ENCODE measurements around the gene LAMA3. TPM values are rescaled to one million over a fixed set of nuclear protein-coding genes. Genes with fewer than 3 reads are reported as not detected.

The LAMA3 gene
- total RNA-seq, 4 donors from 2014 or later: 46.5 to 75.4 (median 57.4) TPM

GRCh38 chr18:23778828-23779227 lies 89.6 kb downstream of the LAMA3 start:
- no peak overlapping the region for H3K27ac ChIP-seq
- no peak for DNase-seq
- no peak overlapping the region for H3K4me3 ChIP-seq
- H3K36me3 ChIP-seq: no peaks in the 10 kb centered on the region
- H3K4me1 ChIP-seq: no peaks in the 10 kb centered on the region
- no peaks in the 10 kb centered on the region for H3K27me3 ChIP-seq
- intact Hi-C loops (cut with DNase I; ENCODE audit: low total_unique reads): no loop called here
- TF ChIP-seq, protein P1, sequence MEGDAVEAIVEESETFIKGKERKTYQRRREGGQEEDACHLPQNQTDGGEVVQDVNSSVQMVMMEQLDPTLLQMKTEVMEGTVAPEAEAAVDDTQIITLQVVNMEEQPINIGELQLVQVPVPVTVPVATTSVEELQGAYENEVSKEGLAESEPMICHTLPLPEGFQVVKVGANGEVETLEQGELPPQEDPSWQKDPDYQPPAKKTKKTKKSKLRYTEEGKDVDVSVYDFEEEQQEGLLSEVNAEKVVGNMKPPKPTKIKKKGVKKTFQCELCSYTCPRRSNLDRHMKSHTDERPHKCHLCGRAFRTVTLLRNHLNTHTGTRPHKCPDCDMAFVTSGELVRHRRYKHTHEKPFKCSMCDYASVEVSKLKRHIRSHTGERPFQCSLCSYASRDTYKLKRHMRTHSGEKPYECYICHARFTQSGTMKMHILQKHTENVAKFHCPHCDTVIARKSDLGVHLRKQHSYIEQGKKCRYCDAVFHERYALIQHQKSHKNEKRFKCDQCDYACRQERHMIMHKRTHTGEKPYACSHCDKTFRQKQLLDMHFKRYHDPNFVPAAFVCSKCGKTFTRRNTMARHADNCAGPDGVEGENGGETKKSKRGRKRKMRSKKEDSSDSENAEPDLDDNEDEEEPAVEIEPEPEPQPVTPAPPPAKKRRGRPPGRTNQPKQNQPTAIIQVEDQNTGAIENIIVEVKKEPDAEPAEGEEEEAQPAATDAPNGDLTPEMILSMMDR (IDR thresholded peaks at IDR 0.05): no peak
- no peak for TF ChIP-seq POLR2A (IDR thresholded peaks at IDR 0.05)
- H3K9me3 ChIP-seq: no peaks in the 10 kb centered on the region

DNA sequence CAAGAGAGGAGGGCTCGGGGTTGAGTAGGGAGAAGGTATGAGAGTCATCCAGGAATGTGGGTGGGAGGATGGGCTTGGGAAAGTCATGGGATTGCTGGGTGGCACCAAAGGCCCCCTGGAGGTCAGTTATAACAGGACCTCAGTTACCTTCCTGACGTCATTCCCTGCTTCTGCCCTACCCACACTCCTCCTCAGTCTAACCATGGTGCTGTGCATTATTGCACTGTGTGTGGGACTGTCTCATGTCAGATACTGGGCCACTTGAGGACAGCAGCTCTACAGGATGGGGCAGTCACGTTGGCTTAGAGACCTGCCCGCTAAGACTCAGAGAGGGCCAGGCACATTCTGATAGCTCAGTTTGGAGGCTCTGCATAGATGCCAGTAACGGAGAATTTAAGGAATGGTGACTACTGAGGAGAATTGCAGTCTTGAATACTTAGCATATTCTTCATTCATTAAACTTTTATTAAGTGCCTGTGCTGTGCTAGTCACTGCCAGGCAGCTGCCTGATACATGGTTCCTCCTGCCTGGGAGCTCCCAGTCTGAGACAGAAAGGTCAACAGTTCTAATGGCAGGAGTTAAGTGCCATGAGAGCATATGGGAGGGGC lies 90.5 kb downstream of the LAMA3 start:
- no peak for DNase-seq
- intact Hi-C loops (cut with DNase I; ENCODE audit: low total_unique reads): no loop called here
- peak overlapping the region in 1 of 2 donors; percentile 48 for H3K27ac ChIP-seq
- no peaks in the 10 kb centered on the region for H3K27me3 ChIP-seq
- no peaks in the 10 kb centered on the region for H3K36me3 ChIP-seq
- no peaks in the 10 kb centered on the region for H3K4me1 ChIP-seq
- no peak overlapping the region for H3K4me3 ChIP-seq
- no peaks in the 10 kb centered on the region for H3K9me3 ChIP-seq
- TF ChIP-seq, protein P1 (IDR thresholded peaks at IDR 0.05): no peak
- TF ChIP-seq POLR2A (IDR thresholded peaks at IDR 0.05): no peak

- intact Hi-C loops (cut with DNase I; ENCODE audit: low total_unique reads): no loop called here
- Histone ChIP-seq H3K4me1 (no peaks in the 10 kb centered on the region), H3K27me3 (no peaks in the 10 kb centered on the region), H3K27ac (no peak overlapping the region), H3K9me3 (no peaks in the 10 kb centered on the region), H3K36me3 (no peaks in the 10 kb centered on the region), H3K4me3 (no peak overlapping the region)
- DNase-seq: no peak
- TF ChIP-seq POLR2A (IDR thresholded peaks at IDR 0.05): no peak
- TF ChIP-seq, protein P1 (IDR thresholded peaks at IDR 0.05): no peak
Measured at GRCh38 chr18:23784832-23785245, 95.6 kb downstream of the LAMA3 start.

DNA sequence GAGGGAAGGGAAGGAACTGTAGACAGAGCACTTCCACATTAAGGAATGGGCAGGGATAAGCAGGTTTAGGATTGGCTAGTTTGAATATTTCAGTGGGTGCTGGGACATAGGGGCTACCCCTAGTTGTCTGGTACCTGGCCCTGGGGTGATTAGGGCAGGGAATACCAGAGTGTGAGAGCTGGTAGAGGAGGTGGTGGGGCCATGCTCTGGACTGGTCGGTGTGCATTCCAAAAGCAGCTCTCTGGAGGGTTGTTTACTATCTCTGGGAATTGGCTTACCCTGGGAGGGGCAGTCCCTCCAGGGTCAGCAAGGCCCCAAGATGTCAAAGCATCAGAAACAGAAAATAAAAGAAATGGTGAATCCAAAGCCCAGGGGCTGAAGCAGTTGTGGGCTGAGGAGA lies 103.8 kb downstream of the LAMA3 start:
- H3K27ac ChIP-seq: no peak overlapping the region
- no peaks in the 10 kb centered on the region for H3K9me3 ChIP-seq
- TF ChIP-seq, protein P1 (IDR thresholded peaks at IDR 0.05): no peak
- TF ChIP-seq POLR2A (IDR thresholded peaks at IDR 0.05): no peak
- no peaks in the 10 kb centered on the region for H3K27me3 ChIP-seq
- H3K4me1 ChIP-seq: no peaks in the 10 kb centered on the region
- no peak for DNase-seq
- H3K36me3 ChIP-seq: no peaks in the 10 kb centered on the region
- intact Hi-C loops (cut with DNase I; ENCODE audit: low total_unique reads): no loop called here
- no peak overlapping the region for H3K4me3 ChIP-seq

DNA sequence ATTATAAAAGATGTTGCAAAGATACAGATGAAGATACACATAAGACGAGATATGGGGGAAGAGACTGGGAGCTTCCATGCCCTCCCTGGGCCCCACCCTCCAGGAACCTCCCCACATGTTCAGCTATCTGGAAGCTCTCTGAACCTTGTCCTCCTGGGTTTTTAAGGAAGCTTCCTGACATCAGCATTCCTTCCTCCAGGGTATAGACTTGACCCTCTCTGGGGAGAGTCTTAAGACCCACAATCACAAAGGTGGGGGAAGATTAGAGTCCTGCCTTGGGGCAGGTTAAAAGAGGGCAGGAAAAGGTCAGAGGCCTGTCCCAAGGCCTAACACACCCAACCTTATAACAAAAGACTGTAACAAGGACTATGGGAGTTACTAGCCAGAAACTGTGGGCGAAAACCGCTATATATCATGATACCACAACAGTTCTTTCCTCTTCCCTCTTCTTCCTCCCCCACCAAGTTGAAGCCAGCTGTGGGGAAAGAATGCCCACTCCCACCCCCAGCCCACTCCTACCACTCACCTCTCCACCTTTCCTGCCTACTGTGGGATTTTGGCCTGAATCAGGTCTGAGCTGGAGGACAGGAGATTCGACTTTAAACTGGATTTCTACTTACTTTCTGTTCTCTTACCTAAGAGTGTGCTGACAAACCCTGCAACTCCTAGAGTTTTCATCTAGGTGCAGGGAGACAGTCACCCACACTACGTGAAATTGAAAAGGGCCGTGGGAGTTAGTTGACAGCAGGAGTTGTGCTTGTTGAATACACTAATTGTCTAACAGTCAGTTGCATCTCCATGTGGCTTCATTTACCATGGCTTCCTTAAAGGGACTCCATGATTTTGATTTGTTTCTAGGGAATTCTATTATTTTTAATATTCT lies 105.0 kb downstream of the LAMA3 start:
- TF ChIP-seq, protein P1 (IDR thresholded peaks at IDR 0.05): no peak
- TF ChIP-seq POLR2A (IDR thresholded peaks at IDR 0.05): no peak
- H3K36me3 ChIP-seq: no peaks in the 10 kb centered on the region
- no peaks in the 10 kb centered on the region for H3K27me3 ChIP-seq
- DNase-seq: no peak
- H3K4me1 ChIP-seq: no peaks in the 10 kb centered on the region
- H3K4me3 ChIP-seq: no peak overlapping the region
- no peaks in the 10 kb centered on the region for H3K9me3 ChIP-seq
- H3K27ac ChIP-seq: no peak overlapping the region
- intact Hi-C loops (cut with DNase I; ENCODE audit: low total_unique reads): no loop called here
